ENCODE results near the gene ZCWPW1. TPM values are rescaled to one million over a fixed set of nuclear protein-coding genes. Genes with fewer than 3 reads are reported as not detected.

Gene ZCWPW1
- total and polyA plus RNA-seq, 2 donors (not counting 1 experiment from before 2014, with no cell fraction given), result 11.3 to 28.0 TPM

DNA sequence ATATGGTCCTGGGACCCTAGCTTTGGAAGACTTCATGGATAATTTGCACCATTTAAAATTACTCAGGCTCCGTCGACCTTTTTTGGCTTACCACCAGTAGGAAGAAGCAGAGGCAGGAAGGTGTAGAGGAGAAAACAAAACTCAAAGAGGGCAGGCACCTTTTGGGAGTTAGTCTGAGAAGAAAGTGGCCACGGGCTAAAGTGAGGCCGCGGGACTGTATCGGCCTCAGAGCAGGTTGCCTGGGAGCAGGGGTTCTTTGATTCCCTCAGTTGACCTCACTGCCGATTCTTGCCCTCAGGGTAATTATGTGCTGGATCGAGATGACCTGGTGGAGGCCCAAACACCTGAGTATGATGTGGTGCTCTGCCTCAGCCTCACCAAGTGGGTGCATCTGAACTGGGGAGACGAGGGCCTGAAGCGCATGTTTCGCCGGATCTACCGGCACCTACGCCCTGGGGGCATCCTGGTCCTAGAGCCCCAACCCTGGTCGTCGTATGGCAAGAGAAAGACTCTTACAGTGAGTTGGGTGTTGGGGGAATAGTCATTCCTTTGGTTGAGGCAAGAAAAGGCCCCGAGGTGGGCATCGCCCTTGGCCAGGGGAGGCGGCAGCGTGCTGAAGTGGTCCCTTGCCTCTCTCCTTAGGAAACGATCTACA is 4.2 kb upstream of the ZCWPW1 start:
- H3K4me3 ChIP-seq (ENCODE audit: control extremely low read depth in 1 of 5, extremely low read depth in 1 of 5, insufficient read depth in 1 of 5, low read depth in 2 of 5, low read length in 4 of 5), result no peak overlapping the region
- CTCF ChIA-PET, result no interaction called here

DNA sequence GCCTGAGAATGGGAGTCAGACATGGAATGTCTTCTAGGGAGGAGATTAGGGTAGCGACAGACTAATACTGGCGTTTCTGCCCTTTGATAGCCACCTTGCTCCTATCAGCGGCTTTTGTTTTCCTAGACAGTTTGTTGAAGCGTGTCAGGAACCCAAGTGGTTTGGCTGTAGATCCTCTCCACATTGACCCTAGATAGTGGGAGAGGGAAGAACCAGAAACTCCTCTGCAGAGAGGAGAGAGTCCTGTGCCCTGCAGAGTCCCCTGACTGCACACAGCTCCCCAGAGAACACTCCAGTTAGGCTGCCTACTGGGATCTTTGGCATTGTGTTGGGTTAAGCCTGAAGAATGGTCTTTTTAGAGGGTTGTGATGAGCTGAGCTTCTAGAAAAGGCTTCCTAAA is 3.5 kb upstream of the ZCWPW1 start:
- 95% methylated on average over 3 of the region's 4 CpGs for WGBS (ENCODE audit: insufficient coverage)
- intact Hi-C loops (cut with micrococcal nuclease), result no loop called here

More for the DNA sequence above, 4.2 kb upstream of the ZCWPW1 start:
- Histone ChIP-seq H3K9ac (ENCODE audit: low read length) (no peak overlapping the region), H3K27me3 (replicated peaks in 1 of 4; ENCODE audit: control extremely low read depth in 1 of 4, control insufficient read depth in 3 of 4, insufficient read depth in 4 of 4, low read length in 3 of 4) (no peaks in the 10 kb centered on the region), H3K4me1 (ENCODE audit: control insufficient read depth in 2 of 2, insufficient read depth in 2 of 2, low read length in 2 of 2) (peaks cover 31 to 53% of the 10 kb centered on the region in 2 donors), H3K4me2 (replicated peaks; ENCODE audit: low read depth, low read length, poor library complexity, severe bottlenecking) (peak overlapping the region; percentile 84), H3K9me3 (ENCODE audit: control extremely low read depth in 1 of 3, control insufficient read depth in 2 of 3, insufficient read depth in 1 of 3, low read length in 2 of 3) (peaks cover 0 to 4% (median 0%) of the 10 kb centered on the region in 3 donors), H2AFZ (ENCODE audit: insufficient read depth, low read depth, low read length, poor library complexity, severe bottlenecking) (no peak overlapping the region), H3K36me3 (replicated peaks in 1 of 2; ENCODE audit: control extremely low read depth in 1 of 2, control insufficient read depth in 1 of 2, extremely low read depth in 1 of 2, insufficient read depth in 2 of 2, low read length in 1 of 2) (peaks cover 5 to 30% of the 10 kb centered on the region in 2 experiments), H3K79me2 (ENCODE audit: control insufficient read depth, insufficient read depth, low read length) (peaks cover 39% of the 10 kb centered on the region), H4K20me1 (ENCODE audit: control insufficient read depth, insufficient read depth, low read length, poor library complexity, severe bottlenecking) (peaks cover 44% of the 10 kb centered on the region), H3K27ac (ENCODE audit: low read length in 2 of 2) (peak overlapping the region in 1 of 2 donors; percentile 4)
- Mint-ChIP-seq H3K27me3 (no peaks in the 10 kb centered on the region), H3K4me3 (no peak overlapping the region), H3K27ac (peak overlapping the region; percentile 88), H3K4me1 (peaks cover 60% of the 10 kb centered on the region), H3K9me3 (ENCODE audit: insufficient read depth) (no peaks in the 10 kb centered on the region)
- 94% methylated on average over 19 of the region's 21 CpGs for WGBS (ENCODE audit: insufficient coverage)
- intact Hi-C loops (cut with micrococcal nuclease), result no loop called here
- TF ChIP-seq, protein P1, sequence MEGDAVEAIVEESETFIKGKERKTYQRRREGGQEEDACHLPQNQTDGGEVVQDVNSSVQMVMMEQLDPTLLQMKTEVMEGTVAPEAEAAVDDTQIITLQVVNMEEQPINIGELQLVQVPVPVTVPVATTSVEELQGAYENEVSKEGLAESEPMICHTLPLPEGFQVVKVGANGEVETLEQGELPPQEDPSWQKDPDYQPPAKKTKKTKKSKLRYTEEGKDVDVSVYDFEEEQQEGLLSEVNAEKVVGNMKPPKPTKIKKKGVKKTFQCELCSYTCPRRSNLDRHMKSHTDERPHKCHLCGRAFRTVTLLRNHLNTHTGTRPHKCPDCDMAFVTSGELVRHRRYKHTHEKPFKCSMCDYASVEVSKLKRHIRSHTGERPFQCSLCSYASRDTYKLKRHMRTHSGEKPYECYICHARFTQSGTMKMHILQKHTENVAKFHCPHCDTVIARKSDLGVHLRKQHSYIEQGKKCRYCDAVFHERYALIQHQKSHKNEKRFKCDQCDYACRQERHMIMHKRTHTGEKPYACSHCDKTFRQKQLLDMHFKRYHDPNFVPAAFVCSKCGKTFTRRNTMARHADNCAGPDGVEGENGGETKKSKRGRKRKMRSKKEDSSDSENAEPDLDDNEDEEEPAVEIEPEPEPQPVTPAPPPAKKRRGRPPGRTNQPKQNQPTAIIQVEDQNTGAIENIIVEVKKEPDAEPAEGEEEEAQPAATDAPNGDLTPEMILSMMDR (IDR thresholded peaks at IDR 0.05), result no peak
- TF ChIP-seq EZH2 (IDR thresholded peaks at IDR 0.05; ENCODE audit: borderline replicate concordance, insufficient read depth, low read depth, low read length, poor library complexity, severe bottlenecking), result no peak
- ATAC-seq (ENCODE audit: low read depth), result no peak
- DNase-seq, result peak; percentile 41
- POLR2A ChIA-PET, result no interaction called here

More for the DNA sequence above, 3.5 kb upstream of the ZCWPW1 start:
- CTCF ChIA-PET, result interaction anchor here (0.6 kb wide), 1 partner anchor 649 kb away, joined by 3 read pairs; no protein-coding TSS in a partner anchor
- Histone ChIP-seq H3K27me3 (replicated peaks in 1 of 4; ENCODE audit: control extremely low read depth in 1 of 4, control insufficient read depth in 3 of 4, insufficient read depth in 4 of 4, low read length in 3 of 4) (no peaks in the 10 kb centered on the region), H3K4me3 (ENCODE audit: control extremely low read depth in 1 of 5, extremely low read depth in 1 of 5, insufficient read depth in 1 of 5, low read depth in 2 of 5, low read length in 4 of 5) (no peak overlapping the region), H3K9ac (ENCODE audit: low read length) (no peak overlapping the region), H3K4me2 (replicated peaks; ENCODE audit: low read depth, low read length, poor library complexity, severe bottlenecking) (peak overlapping the region; percentile 84), H4K20me1 (ENCODE audit: control insufficient read depth, insufficient read depth, low read length, poor library complexity, severe bottlenecking) (peaks cover 44% of the 10 kb centered on the region), H3K79me2 (ENCODE audit: control insufficient read depth, insufficient read depth, low read length) (peaks cover 39% of the 10 kb centered on the region), H3K9me3 (ENCODE audit: control extremely low read depth in 1 of 3, control insufficient read depth in 2 of 3, insufficient read depth in 1 of 3, low read length in 2 of 3) (peaks cover 0 to 7% (median 0%) of the 10 kb centered on the region in 3 donors), H2AFZ (ENCODE audit: insufficient read depth, low read depth, low read length, poor library complexity, severe bottlenecking) (no peak overlapping the region), H3K27ac (ENCODE audit: low read length in 2 of 2) (peak overlapping the region in 1 of 2 donors; percentile 4), H3K4me1 (ENCODE audit: control insufficient read depth in 2 of 2, insufficient read depth in 2 of 2, low read length in 2 of 2) (peaks cover 33 to 55% of the 10 kb centered on the region in 2 donors), H3K36me3 (replicated peaks in 1 of 2; ENCODE audit: control extremely low read depth in 1 of 2, control insufficient read depth in 1 of 2, extremely low read depth in 1 of 2, insufficient read depth in 2 of 2, low read length in 1 of 2) (peaks cover 5 to 30% of the 10 kb centered on the region in 2 experiments)
- ATAC-seq (ENCODE audit: low read depth), result no peak
- peak overlapping the region; percentile 88 for H3K27ac Mint-ChIP-seq
- DNase-seq, result no peak
- peak overlapping the region; percentile 90 for H3K4me3 Mint-ChIP-seq
- POLR2A ChIA-PET, result interaction anchor here (0.6 kb wide), 2 partner anchors 15 to 22 kb away, joined by 6 to 13 read pairs; no protein-coding TSS in a partner anchor
- peaks cover 60% of the 10 kb centered on the region for H3K4me1 Mint-ChIP-seq
- H3K9me3 Mint-ChIP-seq (ENCODE audit: insufficient read depth), result no peaks in the 10 kb centered on the region
- no peak for TF ChIP-seq EZH2 (IDR thresholded peaks at IDR 0.05; ENCODE audit: borderline replicate concordance, insufficient read depth, low read depth, low read length, poor library complexity, severe bottlenecking)
- TF ChIP-seq, protein P1 (IDR thresholded peaks at IDR 0.05), result no peak
- H3K27me3 Mint-ChIP-seq, result no peaks in the 10 kb centered on the region

All from B cell (primary cell).